Measurements from ENCODE around the gene DUSP8.
A peak's percentile ranks its signal among the peaks of the same experiment; 100 is the strongest.
"Not testable (repeated sequence)": the region's sequence is repeated elsewhere in the genome, so short reads cannot be mapped to it uniquely, and the experiment has no call there.

Gene DUSP8

DNA sequence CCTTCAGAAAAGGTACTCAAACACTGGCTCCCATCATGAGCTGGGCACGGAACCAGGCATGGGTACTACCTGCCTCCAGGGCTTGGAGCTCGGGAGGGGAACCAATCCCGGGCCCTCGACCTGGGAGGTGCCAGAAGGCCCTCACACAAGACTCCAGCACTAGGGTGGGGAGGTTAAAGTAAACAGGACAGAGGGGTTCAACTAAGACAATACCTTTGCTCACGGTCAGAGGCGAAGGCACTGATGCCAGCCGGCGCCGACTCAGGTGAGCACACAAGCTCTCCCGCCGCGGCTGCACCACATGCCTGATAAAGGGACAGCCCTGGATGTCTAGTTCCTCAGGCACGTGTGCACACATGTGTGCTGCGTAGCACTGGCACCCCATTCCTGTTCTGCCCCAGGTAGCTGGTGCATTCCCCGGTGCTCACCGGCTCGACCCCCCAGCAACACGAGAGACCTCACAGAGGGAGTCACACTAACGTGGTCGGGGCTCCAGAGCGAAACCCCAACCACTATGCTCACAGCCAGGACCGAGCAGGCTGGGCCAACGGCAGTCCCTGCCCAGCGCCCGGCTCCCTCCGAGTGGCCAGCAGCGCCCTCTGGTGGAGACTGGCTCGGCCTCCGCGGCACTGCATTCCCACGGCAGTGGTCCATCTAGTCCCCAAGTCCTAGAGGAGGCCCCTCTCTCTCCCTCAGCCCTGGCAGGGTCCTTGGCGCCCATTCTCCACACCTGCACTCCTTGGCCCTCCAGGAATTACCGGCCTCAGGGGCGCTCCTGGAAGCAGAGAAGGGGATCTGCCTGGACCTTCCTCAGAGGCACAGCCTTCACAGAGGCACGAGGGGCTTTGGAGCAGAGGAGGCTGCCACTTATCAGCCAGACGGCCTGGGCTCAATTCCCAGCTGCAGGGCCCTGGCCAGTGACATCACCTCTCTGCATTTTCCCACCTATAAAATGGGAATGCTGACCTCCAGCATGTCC lies 56.7 kb downstream of the DUSP8 start:
- DNase-seq (ENCODE audit: low read depth in 2 of 2): peak; percentile 38 to 50

DNA sequence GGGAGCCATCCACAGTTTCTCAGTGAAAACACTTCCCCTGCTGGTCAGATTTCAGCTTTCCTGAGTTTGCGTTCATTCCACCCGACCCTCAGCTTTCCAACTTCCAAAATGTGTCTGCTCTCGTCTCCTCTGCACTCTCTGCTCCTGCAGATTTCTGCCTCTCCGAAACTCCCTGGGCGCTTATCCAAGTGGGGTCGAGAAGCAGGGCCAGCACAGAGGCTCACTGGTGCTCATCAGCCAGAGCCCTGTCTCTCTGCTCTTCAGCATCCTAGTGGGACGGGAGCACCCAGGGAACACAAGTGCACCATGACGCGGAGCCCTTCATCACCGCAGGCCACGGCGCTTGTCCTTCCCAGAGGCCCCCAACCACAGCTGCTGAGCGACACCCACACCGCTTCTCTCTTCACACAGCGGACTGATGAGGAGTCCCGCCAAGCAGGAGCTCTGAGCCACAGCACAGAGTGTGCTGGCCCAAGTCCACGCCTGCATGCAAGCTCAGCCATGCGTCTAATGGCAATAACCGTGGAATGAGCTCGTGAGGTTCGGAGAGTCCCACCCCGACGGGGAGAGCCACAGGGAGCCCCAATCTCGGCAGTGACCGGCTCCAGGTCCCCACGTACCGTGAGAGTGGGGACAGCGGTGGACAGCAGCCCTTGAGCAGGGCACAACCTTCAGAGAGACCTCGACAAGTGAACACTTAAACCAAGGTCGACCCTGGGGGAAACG lies 57.6 kb downstream of the DUSP8 start:
- DNase-seq (ENCODE audit: low read depth in 2 of 2): no peak

DNA sequence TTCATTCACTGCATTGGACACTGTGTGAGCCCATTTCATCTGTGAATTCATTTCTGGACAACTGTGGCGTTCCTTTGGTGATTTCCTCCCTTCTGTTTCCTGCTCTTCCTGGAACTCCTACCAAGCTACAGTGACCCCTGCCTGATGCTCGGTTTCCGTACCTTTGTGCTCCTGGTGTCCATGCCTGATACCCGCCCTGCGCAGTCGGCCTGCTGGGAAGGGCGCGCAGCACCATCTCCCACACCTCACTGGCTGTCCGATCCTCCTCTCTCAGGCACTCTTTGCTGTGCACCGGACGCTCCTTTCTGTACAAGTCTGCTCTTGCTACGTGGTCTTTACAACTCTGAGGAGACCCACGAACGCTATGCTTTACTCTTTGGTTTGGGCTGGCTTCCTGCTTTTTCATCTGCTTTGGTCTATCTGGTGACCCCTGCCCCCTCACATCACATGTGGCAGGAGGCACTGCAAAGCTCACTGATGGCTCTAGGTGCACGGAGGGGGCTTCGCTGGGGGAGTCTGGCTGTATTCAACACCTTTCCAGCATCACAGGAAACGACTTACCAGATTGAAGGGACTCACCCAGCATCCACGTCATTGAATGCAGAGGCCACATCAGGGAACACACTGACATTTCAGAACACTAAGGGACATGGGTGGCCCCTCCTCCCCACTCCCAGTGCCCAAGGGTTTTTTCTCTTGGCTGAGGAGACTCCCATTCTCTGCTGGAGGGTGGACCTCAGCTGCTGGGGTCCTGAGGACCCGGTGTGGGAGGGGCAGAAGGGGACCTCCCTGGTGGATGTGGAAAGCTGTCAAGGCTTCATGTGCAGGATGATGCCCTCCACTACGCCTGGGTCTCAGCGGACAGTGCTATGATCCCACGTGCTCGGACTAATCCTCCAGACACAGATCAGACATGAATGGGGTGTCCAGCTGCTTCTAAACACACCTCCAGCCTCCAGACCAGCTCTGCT lies 58.5 kb downstream of the DUSP8 start:
- DNase-seq (ENCODE audit: low read depth in 2 of 2): no peak

DNA sequence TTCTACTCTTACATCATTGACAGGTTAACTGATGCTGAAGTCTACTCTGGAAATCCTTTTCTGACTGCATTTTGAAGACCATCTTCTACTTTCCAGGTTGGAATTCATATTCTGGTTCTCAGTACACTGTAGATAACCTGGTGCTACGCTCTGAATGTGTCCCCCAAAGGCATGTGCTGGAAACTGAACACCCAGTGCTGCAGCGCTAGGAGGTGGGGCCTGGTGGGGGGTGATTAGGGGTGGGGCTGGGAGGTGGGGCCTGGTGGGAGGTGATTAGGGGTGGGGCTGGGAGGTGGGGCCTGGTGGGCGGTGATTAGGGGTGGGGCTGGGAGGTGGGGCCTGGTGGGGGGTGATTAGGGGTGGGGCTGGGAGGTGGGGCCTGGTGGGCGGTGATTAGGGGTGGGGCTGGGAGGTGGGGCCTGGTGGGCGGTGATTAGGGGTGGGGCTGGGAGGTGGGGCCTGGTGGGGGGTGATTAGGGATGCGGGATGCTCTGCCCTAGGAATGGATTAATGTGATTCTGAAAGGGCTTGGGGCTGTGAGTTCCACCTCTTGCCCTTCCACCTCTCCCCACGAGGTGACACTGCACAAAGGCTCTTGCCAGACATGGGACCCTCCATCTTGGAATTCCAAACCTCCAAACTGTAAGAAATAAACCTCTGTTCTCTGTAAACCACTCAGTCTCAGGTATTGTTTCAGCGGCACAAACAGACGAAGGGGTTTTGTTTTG lies 59.4 kb downstream of the DUSP8 start:
- not testable (repeated sequence) for DNase-seq (ENCODE audit: low read depth in 2 of 2)

DNA sequence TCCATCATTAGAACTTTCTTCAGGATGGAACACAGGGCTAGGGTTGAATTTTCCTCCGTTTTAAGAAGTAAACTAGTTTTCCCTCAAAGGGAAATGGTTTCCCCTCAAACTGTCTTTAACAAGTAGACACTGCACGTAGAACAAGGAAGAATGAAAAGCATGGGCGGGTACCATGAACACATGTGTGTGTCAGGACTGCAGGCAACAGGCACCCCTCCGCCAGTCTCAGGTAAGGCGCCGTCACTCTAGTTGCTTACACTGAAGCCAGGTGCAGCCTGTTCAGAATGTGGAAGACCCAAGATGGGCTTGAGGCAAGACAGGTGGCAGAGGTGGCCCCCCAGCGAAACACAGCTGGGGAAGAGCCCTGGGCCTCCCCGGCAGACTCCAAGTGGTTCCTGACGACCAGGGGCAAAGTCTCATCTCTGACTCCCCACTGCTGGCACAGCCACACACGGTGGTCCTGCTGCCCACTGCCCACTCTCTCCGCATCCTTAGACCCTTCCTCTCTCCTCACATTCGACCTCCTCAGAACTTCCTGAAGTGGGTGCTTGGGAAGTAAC lies 60.1 kb downstream of the DUSP8 start:
- DNase-seq (ENCODE audit: low read depth in 2 of 2): no peak

DNA sequence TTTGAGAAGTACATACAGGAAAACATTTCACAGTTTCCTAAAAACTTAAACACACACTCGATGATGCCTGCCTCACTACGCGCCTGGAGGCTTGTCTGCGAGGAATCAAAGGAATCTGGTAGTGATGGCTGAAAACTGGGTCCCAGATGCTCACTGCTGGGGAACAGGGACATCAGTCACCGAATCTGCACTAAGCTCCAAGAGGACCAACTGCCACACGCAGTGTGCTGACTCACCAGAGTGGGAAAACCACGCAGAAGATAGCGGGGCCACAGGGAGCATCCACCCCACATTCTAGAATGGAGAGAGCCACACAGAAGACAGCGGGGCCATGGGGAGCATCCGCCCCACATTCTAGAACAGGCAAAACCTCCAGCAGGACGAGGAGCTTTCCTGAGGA lies 61.1 kb downstream of the DUSP8 start:
- DNase-seq (ENCODE audit: low read depth in 2 of 2): no peak

DNA sequence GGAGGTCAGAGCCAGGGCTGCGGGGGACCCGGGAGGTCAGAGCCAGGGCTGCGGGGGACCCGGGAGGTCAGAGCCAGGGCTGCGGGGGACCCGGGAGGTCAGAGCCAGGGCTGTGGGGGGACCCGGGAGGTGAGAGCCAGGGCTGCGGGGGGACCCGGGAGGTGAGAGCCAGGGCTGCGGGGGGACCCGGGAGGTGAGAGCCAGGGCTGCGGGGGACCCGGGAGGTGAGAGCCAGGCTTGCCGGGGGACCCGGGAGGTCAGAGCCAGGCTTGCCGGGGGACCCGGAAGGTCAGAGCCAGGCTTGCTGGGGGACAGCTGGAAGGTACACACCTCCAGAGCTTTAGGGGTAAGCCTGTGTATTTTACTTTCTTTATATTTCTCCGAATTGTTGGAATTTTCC lies 61.7 kb downstream of the DUSP8 start:
- not testable (repeated sequence) for DNase-seq (ENCODE audit: low read depth in 2 of 2)

DNA sequence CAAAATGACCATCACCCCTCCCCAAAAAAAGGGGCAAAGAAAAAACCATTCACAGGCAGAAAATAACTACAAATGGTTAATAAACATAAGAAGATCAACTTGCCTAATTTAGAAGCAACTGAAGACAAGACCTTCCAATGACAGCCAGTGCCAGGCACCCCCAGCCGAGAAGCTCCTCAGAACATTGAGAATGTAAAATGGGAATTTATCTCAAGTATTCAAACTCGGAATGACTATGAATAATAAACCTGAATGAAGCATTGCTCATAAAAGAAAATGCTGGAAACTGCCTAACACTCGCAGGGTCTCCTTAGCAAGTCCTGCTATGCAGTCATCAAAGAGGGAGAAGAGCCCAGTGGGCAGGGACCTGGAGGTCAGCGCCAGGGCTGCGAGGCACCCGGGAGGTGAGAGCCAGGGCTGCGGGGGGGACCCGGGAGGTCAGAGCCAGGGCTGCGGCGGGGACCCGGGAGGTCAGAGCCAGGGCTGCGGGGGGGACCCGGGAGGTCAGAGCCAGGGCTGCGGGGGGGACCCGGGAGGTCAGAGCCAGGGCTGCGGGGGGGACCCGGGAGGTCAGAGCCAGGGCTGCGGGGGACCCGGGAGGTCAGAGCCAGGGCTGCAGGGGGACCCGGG lies 62.3 kb downstream of the DUSP8 start:
- no peak for DNase-seq (ENCODE audit: low read depth in 2 of 2)

DNA sequence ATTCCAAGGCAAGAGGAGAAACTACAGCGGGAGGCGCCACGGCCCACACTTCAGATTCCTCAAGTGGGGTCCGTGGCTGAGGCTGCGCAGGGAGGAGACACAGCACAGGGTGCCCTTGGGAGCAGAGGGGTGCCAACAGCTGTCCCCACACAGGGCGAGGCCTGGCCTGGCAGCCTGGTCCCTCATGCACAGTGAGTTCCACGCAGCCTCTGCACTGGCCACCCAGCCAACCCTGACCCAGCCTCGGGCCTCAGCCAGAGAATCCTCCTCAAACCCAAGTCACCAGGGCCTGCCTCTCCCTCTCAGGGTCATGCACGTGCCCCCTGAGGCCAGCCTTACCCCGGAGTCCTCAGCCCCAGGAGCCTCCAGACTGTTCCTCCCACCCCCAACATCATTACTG lies 63.1 kb downstream of the DUSP8 start:
- DNase-seq (ENCODE audit: low read depth in 2 of 2): no peak

DNA sequence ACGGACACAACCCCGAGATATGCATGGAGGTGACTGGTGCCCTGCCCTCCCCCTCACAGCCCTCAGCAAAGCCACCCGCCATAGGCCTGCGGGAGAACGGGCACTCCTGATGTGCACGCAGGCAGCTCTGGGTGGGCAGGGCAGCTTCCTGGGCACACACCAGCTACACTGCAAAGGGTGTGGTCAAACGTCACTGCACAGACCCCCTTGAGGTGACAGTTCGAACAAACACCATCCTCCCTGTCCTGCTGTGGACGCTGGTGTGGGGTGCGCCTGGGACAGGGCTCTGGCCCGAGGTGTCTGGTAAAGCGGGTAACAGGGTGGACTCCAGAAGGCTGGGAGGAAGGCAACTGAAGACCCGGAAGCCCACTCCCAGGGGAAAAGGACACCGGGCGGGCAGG lies 63.6 kb downstream of the DUSP8 start:
- DNase-seq (ENCODE audit: low read depth in 2 of 2): no peak

DNA sequence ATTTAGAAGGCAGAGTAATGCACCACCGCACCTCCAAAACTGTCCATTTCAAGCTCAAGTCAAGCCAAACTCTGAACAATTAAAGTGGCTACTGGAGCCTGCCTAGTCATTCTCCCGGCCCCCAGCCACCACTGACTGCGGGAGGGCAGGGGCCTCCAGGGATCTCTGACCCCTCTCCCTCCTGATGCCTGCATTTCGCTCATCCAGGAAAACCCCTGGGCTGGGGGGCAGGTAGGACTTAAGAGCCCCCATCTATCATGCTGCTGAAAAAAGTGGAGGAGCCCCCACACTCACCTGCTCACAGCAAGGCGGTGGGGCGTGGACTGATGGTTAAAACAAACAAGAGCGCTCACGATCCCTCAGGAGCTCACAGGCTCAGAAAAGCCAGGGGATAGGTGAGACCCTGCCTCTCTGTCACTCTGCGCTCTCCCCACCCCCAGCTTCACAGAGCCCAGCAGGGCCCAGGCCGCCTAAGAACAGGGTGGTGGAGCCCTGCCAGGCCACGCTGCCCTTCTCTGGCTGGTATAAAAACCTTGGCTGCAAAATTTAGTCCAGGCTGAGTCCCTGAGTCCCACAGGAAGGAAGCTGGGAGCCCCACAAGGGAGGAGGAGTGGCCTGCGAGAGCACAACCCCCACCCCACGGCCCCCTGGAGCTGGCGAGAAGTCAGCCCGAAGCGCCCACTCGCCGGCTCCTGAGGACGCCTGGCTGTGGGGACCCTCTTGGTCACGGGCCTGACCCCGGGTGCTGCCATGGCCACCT lies 64.5 kb downstream of the DUSP8 start:
- no peak for DNase-seq (ENCODE audit: low read depth in 2 of 2)

DNA sequence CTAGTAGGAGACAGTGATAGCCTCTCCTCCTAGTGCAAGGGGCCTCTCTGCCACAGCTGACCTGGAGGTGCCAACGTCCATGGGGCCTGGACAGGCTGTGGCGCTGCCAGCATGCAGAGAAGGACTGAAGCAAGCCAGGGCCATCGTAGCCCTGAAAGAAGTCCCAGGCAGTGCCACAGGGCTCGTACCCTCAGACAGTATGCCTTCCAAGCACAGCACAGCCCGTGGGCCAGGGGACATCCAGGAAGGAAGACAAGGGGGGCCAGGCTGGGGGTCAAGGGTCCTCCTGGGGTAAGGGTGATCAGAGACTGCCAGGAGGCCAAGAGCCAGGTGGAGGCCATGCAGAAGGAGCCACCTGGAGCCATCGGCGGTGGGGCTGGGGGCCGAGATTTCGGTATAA lies 65.1 kb downstream of the DUSP8 start:
- no peak for DNase-seq (ENCODE audit: low read depth in 2 of 2)

DNA sequence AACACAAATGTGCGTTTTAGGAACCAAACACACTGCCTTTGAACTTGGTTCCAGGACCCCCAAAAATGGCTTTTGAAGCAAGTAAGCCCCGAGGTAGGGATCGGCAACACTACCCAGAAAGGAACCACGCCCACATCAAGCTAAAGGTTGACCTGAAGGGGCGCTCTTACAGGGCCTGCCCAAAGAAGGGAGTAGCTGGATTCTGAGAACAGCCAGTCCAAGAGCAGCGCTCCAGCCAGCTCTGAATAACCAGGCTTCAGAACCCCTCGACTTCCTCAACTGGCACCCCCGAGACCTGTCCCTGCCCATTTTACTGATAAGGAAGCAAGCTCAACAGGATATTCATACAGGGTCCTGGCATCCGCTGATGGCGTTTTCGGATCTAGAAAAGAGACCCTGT lies 66.6 kb downstream of the DUSP8 start:
- no peak for DNase-seq (ENCODE audit: low read depth in 2 of 2)

DNA sequence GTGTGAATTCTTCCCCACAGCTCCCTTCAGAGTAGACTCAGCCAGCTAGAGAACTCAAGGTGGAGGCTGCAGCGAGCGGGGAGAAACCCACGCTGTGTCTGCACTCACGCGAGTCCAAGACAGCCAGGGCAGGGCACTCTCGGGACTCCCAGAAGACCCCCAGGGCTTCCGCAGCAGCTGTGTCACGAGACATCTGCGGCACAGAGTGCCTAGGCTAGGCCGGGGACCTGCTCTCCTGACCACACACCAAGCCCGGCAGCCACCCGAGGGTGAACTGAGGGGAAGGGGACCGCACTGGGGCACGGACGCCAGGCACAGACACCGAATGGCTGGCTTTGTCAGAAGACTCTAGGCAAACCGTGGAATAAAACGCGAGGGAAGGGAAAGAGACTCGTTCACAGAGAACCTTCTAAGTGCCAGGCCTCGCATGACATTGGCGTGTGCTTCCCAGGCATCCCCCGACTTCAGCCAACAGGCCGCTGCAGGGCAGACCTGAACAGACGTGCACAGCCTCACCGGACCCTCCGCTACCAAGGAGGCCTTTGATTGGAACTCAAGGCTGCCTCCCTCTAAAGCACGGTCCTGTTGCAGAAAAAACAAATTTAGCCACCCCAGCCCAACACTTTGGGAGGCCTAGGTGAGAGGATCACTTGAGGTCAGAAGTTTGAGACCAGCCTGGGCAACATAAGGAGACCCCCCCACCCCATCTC lies 67.3 kb downstream of the DUSP8 start:
- no peak for DNase-seq (ENCODE audit: low read depth in 2 of 2)

DNA sequence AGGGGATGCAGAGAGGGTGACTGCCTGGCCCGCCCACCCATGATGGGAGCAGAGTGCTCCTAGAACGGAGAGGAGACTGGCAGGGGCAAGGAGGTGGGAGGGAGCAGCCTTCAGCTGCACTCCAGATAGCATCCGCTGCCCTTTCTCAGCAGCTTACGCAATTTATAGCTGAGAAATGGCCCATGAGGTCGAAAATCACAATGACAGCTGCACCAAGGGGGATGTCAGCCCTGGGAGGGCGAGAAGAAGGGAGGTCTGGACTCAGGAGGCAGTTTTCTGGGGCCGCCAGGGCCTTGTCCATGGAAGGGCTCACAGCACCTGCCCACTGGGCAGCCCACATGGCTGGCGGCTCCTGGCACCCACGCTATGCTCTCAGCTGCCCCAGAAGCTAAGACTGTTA lies 67.9 kb downstream of the DUSP8 start:
- DNase-seq (ENCODE audit: low read depth in 2 of 2): no peak

All from activated CD8-positive, alpha-beta memory T cell treated with anti-CD3 and anti-CD28 coated beads for 4 hours (primary cell).